Fibroblast of lung (primary cell): ENCODE data around the gene SMIM21. TPM values are rescaled to one million over a fixed set of nuclear protein-coding genes. Genes with fewer than 3 reads are reported as not detected.

Experiments
- DNase-seq, 2 donors: peaks; one replicate each; pipeline versions ENCODE4 v3.0.0 to v3.0.0-alpha.2; 2010; ENCODE audit warnings: low read depth in 2 of 2
- H2AFZ ChIP-seq: 2 replicates; pipeline ENCODE4 v1.5.1; 2012; ENCODE audit warnings: low read length, control low read depth, inconsistent platforms
- H3K27ac ChIP-seq: 2 replicates; pipeline ENCODE4 v1.5.1; 2011; ENCODE audit warnings: low read length, control low read depth; ENCODE audit not compliant: insufficient read depth
- H3K27me3 ChIP-seq: 2 replicates; pipeline ENCODE4 v1.5.1; 2011; ENCODE audit warnings: mild to moderate bottlenecking, low read length; ENCODE audit not compliant: control insufficient read depth, insufficient read depth
- H3K36me3 ChIP-seq: 2 replicates; pipeline ENCODE4 v1.5.1; 2011; ENCODE audit warnings: low read length; ENCODE audit not compliant: control insufficient read depth, insufficient read depth
- H3K4me1 ChIP-seq: 2 replicates; pipeline ENCODE4 v1.5.1; 2011; ENCODE audit warnings: low read length; ENCODE audit not compliant: control insufficient read depth, insufficient read depth; ENCODE audit errors: extremely low read depth
- H3K4me2 ChIP-seq: 2 replicates; pipeline ENCODE4 v1.5.1; 2011; ENCODE audit warnings: low read length, control low read depth; ENCODE audit not compliant: insufficient read depth; ENCODE audit errors: extremely low read depth
- H3K4me3 ChIP-seq, 4 experiments: fragments of 200-600 bp in 1 of 4; sonication (generic) in 1 of 4; replicated peaks in 1 of 4; 2 replicates each; pipeline ENCODE4 v1.5.1; 2011 to 2016; ENCODE audit warnings: low read length in 4 of 4, low read depth in 3 of 4, mild to moderate bottlenecking in 3 of 4, control low read depth in 2 of 4, inconsistent platforms in 1 of 4, mixed read lengths in 1 of 4; ENCODE audit not compliant: insufficient read depth in 1 of 4; ENCODE audit errors: control extremely low read depth in 1 of 4
- H3K79me2 ChIP-seq: 2 replicates; pipeline ENCODE4 v1.5.1; 2012; ENCODE audit warnings: mild to moderate bottlenecking, low read length, inconsistent platforms; ENCODE audit not compliant: control insufficient read depth, insufficient read depth
- H3K9ac ChIP-seq: 2 replicates; pipeline ENCODE4 v1.5.1; 2011; ENCODE audit warnings: mild to moderate bottlenecking, low read length, control low read depth; ENCODE audit not compliant: insufficient read depth
- H3K9me3 ChIP-seq: 2 replicates; pipeline ENCODE4 v1.5.1; 2012; ENCODE audit warnings: low read depth, low read length; ENCODE audit not compliant: control insufficient read depth, insufficient read depth
- H4K20me1 ChIP-seq: 2 replicates; pipeline ENCODE4 v1.5.1; 2011; ENCODE audit warnings: low read length; ENCODE audit not compliant: control insufficient read depth, insufficient read depth; ENCODE audit errors: extremely low read depth
- EZH2 ChIP-seq: IDR thresholded peaks from 2 replicates; pipeline ENCODE4 v1.5.1; 2012; ENCODE audit warnings: low read length, control low read depth, mild to moderate bottlenecking; ENCODE audit errors: missing control alignments
- polyA minus RNA-seq: library from RNA; depleted of rRNA, polyadenylated mRNA; stranded (reverse); fragments of >200 nt; gene quantifications from 2 replicates; pipeline ENCODE4 v1.2.3, GENCODE V29; 2011; ENCODE audit warnings: low replicate concordance
- polyA plus RNA-seq, 2 donors: library from polyadenylated mRNA; depleted of rRNA in 1 of 2; stranded (reverse) in 1 of 2; unstranded in 1 of 2; fragments of >200 nt; gene quantifications; 2 replicates each; pipeline ENCODE4 v1.2.1, GENCODE V29; 2011 to 2012; ENCODE audit warnings: missing spikeins in 1 of 2
- total RNA-seq: library from RNA; depleted of rRNA; stranded (reverse); fragments of >200 nt; gene quantifications from 2 replicates; pipeline ENCODE4 v1.2.1, GENCODE V29; 2014
- TF ChIP-seq, protein P1 (sequence below), 2 donors: IDR thresholded peaks in 1 of 2; conservative IDR thresholded peaks in 1 of 2; 1 replicate in 1 of 2; 2 replicates in 1 of 2; pipeline ENCODE4 v1.5.1; 2011 to 2012; ENCODE audit warnings: low read length in 2 of 2, control low read depth in 1 of 2, inconsistent platforms in 1 of 2, low read depth in 1 of 2, mild to moderate bottlenecking in 1 of 2

Gene SMIM21
- not detected in 2 replicates for total RNA-seq
- not detected in 2 replicates for polyA plus RNA-seq
- not detected in 2 replicates for polyA plus RNA-seq (2012)
- polyA minus RNA-seq: not detected in 2 replicates

- Histone ChIP-seq H3K79me2 (no peaks in the 10 kb centered on the region), H3K4me3 (no peak within 1 kb of the TSS), H3K4me1 (no peaks in the 10 kb centered on the region), H3K27ac (no peak within 1 kb of the TSS), H4K20me1 (no peaks in the 10 kb centered on the region), H2AFZ (no peak within 1 kb of the TSS), H3K9me3 (no peaks in the 10 kb centered on the region), H3K9ac (no peak within 1 kb of the TSS), H3K4me2 (no peak within 1 kb of the TSS), H3K27me3 (no peaks in the 10 kb centered on the region), H3K36me3 (no peaks in the 10 kb centered on the region)
- TF ChIP-seq, protein P1, sequence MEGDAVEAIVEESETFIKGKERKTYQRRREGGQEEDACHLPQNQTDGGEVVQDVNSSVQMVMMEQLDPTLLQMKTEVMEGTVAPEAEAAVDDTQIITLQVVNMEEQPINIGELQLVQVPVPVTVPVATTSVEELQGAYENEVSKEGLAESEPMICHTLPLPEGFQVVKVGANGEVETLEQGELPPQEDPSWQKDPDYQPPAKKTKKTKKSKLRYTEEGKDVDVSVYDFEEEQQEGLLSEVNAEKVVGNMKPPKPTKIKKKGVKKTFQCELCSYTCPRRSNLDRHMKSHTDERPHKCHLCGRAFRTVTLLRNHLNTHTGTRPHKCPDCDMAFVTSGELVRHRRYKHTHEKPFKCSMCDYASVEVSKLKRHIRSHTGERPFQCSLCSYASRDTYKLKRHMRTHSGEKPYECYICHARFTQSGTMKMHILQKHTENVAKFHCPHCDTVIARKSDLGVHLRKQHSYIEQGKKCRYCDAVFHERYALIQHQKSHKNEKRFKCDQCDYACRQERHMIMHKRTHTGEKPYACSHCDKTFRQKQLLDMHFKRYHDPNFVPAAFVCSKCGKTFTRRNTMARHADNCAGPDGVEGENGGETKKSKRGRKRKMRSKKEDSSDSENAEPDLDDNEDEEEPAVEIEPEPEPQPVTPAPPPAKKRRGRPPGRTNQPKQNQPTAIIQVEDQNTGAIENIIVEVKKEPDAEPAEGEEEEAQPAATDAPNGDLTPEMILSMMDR (conservative IDR thresholded peaks at IDR 0.05 in 1 of 2, IDR thresholded peaks at IDR 0.05 in 1 of 2; ENCODE audit: low read depth in 1 of 2, low read length in 2 of 2): no peak
- no peak for TF ChIP-seq EZH2
- no peak for DNase-seq
Measured at GRCh38 chr18:75427603-75428002, at the start of gene SMIM21. Gene SMIM21, minus strand, starts transcription at chr18:75427703. Its CDS starts 140 bp downstream, at chr18:75427563.

DNA sequence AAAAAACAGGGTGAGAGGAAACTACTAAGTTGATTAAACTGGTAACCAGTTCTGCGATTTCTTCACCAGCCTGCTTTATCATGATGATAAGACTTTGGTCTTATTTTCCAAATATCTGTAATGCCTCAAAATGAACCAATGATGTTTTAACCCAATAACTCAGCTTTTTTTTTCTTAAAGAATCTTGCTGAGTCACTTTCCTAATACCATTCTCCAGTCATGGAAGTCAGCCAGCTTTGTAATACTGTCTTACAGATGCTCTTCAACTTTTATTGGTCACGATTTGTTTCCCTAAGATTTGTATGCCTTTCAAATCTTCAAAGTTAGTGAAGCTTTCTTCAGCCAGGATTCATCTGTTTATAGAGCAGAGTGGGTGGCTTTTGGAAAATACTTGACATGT lies 47.7 kb upstream of the SMIM21 start:
- Histone ChIP-seq H4K20me1 (no peaks in the 10 kb centered on the region), H3K9ac (no peak overlapping the region), H3K79me2 (no peaks in the 10 kb centered on the region), H3K27me3 (no peaks in the 10 kb centered on the region), H3K4me1 (peaks cover 5% of the 10 kb centered on the region), H3K4me2 (peak overlapping the region; percentile 17), H2AFZ (peak overlapping the region; percentile 29), H3K27ac (no peak overlapping the region), H3K36me3 (no peaks in the 10 kb centered on the region), H3K4me3 (no peak overlapping the region), H3K9me3 (no peaks in the 10 kb centered on the region)
- DNase-seq: peak; percentile 87 to 89
- TF ChIP-seq, protein P1 (conservative IDR thresholded peaks at IDR 0.05 in 1 of 2, IDR thresholded peaks at IDR 0.05 in 1 of 2; ENCODE audit: low read depth in 1 of 2, low read length in 2 of 2): no peak
- no peak for TF ChIP-seq EZH2

GRCh38 chr18:75474332-75474731 lies 46.8 kb upstream of the SMIM21 start:
- TF ChIP-seq, protein P1 (conservative IDR thresholded peaks at IDR 0.05 in 1 of 2, IDR thresholded peaks at IDR 0.05 in 1 of 2; ENCODE audit: low read depth in 1 of 2, low read length in 2 of 2): no peak
- no peak for TF ChIP-seq EZH2
- H3K9me3 ChIP-seq: no peaks in the 10 kb centered on the region
- peaks cover 5% of the 10 kb centered on the region for H3K4me1 ChIP-seq
- no peak overlapping the region for H3K27ac ChIP-seq
- no peaks in the 10 kb centered on the region for H3K79me2 ChIP-seq
- H3K9ac ChIP-seq: no peak overlapping the region
- no peaks in the 10 kb centered on the region for H3K27me3 ChIP-seq
- no peaks in the 10 kb centered on the region for H4K20me1 ChIP-seq
- H3K36me3 ChIP-seq: no peaks in the 10 kb centered on the region
- no peak overlapping the region for H3K4me2 ChIP-seq
- no peak overlapping the region for H3K4me3 ChIP-seq
- no peak overlapping the region for H2AFZ ChIP-seq
- DNase-seq: no peak
